DMS79 (cell line): ENCODE data around the gene RBPJL.

Experiments used
- DNase-seq: peaks from one replicate; lab custom pipeline; 2025; lab: John Stamatoyannopoulos, UW

Gene RBPJL

GRCh38 chr20:45293041-45294002 lies 13.3 kb upstream of the RBPJL start:
- DNase-seq: no peak

DNA sequence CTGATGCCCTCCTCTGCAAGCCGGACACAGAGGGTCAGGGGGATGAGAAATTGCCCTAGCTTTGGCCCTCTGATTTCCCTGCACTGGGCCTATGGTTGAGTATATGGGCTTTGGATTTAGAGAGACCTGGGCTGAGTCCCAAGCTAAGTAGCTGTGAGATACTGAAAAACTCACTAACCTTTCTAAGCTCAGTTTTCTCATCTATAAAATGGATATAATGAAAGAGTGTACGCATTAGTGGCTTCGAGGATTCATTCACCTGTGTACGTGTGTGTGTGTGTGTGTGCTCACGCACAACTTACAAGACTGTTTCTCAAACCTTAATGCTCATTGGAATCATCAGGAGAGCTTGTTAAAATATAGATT lies 12.7 kb upstream of the RBPJL start:
- DNase-seq: no peak

DNA sequence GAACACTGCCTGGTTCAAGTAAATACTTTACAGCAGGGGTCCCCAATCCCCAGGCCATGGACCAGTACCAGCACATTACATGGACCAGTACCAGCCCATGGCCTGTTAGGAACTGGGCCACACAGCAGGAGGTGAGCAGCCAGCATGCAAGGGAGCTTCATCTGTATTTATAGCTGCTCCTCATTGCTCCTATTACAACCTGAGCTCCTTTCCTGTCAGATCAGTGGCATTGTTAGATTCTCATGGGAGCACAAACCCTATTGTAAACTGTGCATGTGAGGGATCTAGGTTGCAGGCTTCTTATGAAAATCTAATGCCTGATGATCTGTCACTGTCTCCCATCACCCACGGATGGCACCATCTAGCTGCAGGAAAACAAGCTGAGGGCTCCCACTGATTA lies 12.0 kb upstream of the RBPJL start:
- DNase-seq: no peak

GRCh38 chr20:45297786-45298497 lies 8.7 kb upstream of the RBPJL start:
- no peak for DNase-seq

DNA sequence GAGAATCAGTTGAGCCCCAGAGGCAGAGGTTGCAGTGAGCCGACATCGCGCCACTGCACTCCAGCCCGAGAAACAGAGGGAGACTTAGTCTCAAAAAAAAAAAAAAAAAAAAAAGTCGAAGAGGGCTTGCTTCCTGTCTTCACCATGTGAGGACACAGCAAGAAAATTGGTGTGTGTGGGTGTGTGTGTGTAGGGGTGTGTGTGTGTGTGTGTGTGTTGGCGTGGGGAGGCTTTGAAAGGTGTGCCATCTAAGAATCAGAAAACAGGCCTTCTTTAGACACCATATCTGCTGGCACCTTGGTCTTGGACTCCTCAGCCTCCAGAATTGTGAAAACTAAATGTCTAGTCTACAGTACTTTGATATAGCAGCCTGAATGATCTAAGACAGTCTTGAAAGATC lies 6.9 kb upstream of the RBPJL start:
- no peak for DNase-seq

GRCh38 chr20:45300961-45301360 lies 5.7 kb upstream of the RBPJL start:
- DNase-seq: no peak

DNA sequence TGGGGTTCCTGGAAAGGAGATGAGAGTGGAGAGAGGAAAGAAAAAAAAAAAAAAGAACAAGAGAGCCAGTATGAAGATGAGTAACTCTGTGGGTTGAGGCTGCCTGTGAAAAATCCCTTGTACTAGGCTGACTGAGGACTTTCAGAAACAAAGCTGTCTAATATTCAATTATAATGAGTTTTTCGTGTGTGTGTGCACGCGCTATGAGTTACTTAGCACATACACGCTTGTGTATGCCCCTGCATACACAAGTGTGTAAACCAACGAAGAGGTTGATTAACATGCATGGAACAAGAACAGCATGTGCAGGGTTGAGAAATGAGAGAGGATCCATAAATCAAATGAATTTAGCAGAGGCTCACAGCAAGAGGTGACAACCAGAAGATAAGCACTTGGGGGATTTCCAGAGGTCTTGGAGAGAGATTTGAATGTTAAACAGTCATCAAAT lies 4.8 kb upstream of the RBPJL start:
- no peak for DNase-seq

- no peak for DNase-seq
Observed at GRCh38 chr20:45303586-45304463, 2.8 kb upstream of the RBPJL start.

DNA sequence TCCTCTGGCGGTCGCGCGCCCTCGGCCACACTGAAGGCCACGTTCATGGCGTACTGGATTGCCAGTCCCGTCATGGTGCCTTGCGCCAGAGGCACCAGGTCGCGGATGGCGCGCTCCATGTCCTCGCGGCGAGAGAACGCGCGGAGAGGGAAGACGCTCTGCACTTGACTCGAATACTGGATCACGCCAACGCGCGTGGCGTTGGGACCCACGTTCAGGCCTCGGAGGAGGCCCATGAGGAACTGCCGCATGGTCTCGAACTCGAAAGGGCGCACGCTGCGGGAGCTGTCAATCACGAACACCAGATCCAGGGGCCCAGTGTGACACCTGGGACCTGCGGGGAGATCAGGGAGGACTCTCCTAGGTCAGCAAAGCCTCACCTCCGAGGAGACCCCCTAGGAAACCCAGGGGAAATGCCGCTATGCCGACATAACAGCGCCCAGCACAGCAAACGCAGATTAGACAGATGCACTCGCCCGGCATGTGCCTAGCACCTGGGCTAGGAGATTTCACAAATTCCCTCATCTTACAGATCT lies 2.1 kb upstream of the RBPJL start:
- no peak for DNase-seq

DNA sequence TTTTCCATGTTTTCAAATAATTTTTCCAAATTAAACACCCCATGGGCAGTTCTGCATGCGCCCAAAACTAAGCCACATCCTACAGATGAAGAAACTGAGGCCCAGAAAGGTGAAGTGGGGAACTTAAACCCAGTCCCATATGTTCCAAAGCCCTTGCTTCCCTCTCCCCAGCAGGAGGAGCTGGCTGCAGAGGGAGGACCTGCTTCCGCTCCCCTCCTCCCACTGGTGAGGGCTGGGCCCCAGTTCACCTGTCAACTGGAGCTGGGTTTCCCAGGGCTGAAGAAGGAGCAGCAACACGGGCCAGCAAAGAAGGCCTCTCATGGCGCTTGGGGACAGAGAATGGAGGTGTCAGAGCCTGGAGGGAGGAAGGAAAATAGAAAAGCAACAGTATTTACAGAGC lies 1.4 kb upstream of the RBPJL start:
- DNase-seq: no peak

- no peak for DNase-seq
Observed at GRCh38 chr20:45307076-45307640, 518 bp downstream of the RBPJL start.

- no peak for DNase-seq
Observed at GRCh38 chr20:45308117-45308778, 1.6 kb downstream of the RBPJL start, which contains the start of gene MATN4. Gene MATN4 (minus strand): TSS chr20:45308299. CDS start chr20:45305582, 2,717 bp downstream.

GRCh38 chr20:45309075-45309474 lies 2.4 kb downstream of the RBPJL start:
- DNase-seq: no peak

DNA sequence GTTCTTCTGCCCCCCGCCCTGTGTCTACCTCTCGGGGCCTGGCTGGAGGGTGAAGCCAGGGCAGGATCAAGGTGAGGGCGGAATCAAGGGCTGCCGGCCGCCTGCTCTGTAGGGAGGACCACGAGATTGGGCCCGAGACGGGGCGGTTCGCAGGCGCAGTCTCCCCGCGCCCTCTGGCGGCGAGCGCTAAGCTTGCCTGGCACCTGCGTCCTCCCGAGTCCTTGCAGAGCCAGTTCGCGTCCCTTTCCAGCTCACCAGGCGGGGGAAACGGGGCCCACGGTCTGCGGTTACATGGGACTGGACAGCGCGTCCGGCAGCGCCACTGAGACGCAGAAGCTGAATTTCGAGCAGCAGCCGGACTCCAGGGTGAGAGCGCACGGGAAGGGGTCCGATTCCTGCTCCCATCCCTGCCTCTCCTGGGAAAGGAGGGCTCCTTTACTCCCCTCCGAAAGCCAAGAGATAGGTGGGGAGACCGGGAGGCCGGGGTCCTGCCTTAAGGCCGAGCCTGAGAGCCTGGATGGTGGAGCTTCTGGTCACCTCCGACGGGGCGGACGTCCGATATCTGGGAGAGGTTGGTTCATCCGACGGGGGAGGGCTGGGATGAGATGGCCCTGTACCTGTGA lies 5.1 kb downstream of the RBPJL start:
- no peak for DNase-seq

DNA sequence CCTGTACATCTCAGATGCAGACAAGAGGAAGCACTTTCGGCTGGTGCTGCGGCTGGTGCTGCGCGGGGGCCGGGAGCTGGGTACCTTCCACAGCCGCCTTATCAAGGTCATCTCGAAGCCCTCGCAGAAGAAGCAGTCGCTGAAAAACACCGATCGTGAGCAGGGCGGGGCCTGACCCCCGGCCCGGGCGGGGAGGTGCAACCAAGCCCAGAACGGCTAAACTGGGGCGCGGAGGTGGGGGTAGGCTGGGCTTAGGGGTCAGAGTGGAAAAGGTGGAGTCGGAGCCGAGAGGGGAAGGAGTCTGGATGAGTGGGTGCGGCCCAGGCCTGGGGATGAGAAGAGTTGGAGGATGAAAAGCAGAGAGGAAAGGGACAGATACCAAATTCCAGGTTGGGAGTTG lies 5.6 kb downstream of the RBPJL start:
- DNase-seq: no peak

- DNase-seq: peak; percentile 3
Observed at GRCh38 chr20:45313065-45313695, 6.5 kb downstream of the RBPJL start.

GRCh38 chr20:45313943-45314342 lies 7.3 kb downstream of the RBPJL start:
- no peak for DNase-seq

- DNase-seq: no peak
Observed at GRCh38 chr20:45315672-45316071, 9.0 kb downstream of the RBPJL start.

- DNase-seq: no peak
Observed at GRCh38 chr20:45316150-45317080, 9.8 kb downstream of the RBPJL start.
